Lower leg skin (tissue), 4 donors: ENCODE results near the gene PDGFRA. TPM values are rescaled to one million over a fixed set of nuclear protein-coding genes. Genes with fewer than 3 reads are reported as not detected.

ENCODE experiments used
- DNase-seq, 2 donors: peaks; one replicate each; pipeline ENCODE4 v3.0.0-alpha.2; 2019; ENCODE audit warnings: low spot score in 2 of 2
- H3K4me3 ChIP-seq: fragments of 200-600 bp; sonication (generic); 2 replicates; pipeline ENCODE4 v1.5.1; 2017; ENCODE audit warnings: mild to moderate bottlenecking, low read depth; ENCODE audit not compliant: poor library complexity, severe bottlenecking
- CTCF ChIP-seq, 3 donors: fragments of 450-650 bp; IDR thresholded peaks; one replicate each; pipeline ENCODE4 v1.5.1; 2016; ENCODE audit warnings: antibody characterized with exemption in 3 of 3, mild to moderate bottlenecking in 3 of 3, moderate library complexity in 2 of 3
- POLR2A ChIP-seq, 2 donors: fragments of 450-650 bp; IDR thresholded peaks; one replicate each; pipeline ENCODE4 v1.6.1; 2016 to 2017; ENCODE audit warnings: antibody characterized with exemption in 2 of 2, mild to moderate bottlenecking in 1 of 2, moderate library complexity in 1 of 2
- WGBS, 2 donors: methylation state at CpG; one replicate each; pipeline ENCODE4 v1.1.5; 2018; 5-methylcytosine and 5-hydroxymethylcytosine counted together
- intact Hi-C: fragments of 100-400 bp; cut with DNase I; formaldehyde crosslinking; loops from one replicate; pipeline ENCODE4 v1.15.0; 2023; ENCODE audit warnings: low total_unique reads
- total RNA-seq, 4 donors: library from RNA; depleted of rRNA; stranded (reverse); fragments of >200 nt; gene quantifications; one replicate each; pipeline ENCODE4 v1.1.0, GENCODE V29; 2016

The PDGFRA gene
- total RNA-seq, 4 donors from 2014 or later, result 14.9 to 44.4 (median 22.3) TPM

- 30 to 51% methylated on average over 6 of the region's 6 CpGs for WGBS, 2 donors
- no peak for DNase-seq
- H3K4me3 ChIP-seq, result no peak overlapping the region
- intact Hi-C loops, result loop anchor here (2.0 to 10.0 kb wide), 3 partner anchors 294 to 1030 kb away; no protein-coding TSS in a partner anchor
- TF ChIP-seq CTCF (IDR thresholded peaks at IDR 0.05), result no peak
- TF ChIP-seq POLR2A (IDR thresholded peaks at IDR 0.05), result no peak
Measured at GRCh38 chr4:54224996-54225597, 4.0 kb upstream of the PDGFRA start.

DNA sequence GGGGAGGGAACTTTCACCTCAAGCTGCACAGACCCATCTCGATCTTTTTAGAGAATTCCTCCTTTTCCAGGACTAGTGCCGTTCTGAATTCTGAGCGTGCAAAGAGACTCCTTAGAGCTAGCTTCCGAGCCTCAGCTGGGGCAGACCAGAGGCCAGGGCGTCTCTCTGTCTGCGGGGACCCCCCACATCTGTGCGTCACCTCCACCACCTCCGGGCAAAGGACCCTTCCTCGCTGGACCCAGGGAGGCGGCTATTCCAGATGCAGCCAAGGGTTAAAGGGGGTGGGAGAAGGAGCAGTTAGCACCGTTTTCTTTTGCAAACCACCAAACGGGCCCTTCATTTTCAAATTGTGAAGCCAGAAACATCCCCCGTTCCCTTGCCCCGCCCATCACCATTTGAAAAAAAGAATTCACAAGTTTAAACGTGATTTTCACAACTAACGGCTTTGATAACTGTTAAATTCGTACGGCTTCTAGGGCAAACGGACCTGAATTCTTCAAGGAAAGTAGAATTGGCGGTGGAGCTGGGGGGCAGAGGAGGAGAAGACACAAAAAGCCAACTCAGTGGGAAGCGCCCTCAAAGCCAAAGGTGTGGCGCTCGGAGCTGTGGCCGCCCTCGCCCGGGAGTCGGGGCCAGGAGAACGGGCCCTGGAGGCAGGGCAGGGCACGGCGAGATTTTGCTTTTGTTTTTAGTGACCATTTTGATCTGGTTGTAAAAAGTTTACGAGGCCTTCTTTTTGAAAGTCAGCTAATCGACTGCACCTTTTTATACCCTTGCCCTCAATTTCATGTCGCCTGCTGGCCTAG is 3.3 kb upstream of the PDGFRA start:
- TF ChIP-seq CTCF (IDR thresholded peaks at IDR 0.05) (no peak), POLR2A (IDR thresholded peaks at IDR 0.05) (no peak)
- 8% methylated on average over 33 of the region's 33 CpGs for WGBS, 2 donors
- DNase-seq, result peak in 1 of 2 donors; percentile 88
- H3K4me3 ChIP-seq, result no peak overlapping the region
- intact Hi-C loops, result loop anchor here (2.0 to 10.0 kb wide), 3 partner anchors 295 to 1031 kb away; no protein-coding TSS in a partner anchor

GRCh38 chr4:54226404-54227255 is 2.5 kb upstream of the PDGFRA start:
- no peak overlapping the region for H3K4me3 ChIP-seq
- TF ChIP-seq CTCF (IDR thresholded peaks at IDR 0.05) (no peak), POLR2A (IDR thresholded peaks at IDR 0.05) (no peak)
- 3 to 5% methylated on average over 41 to 47 of the region's 47 CpGs for WGBS, 2 donors
- intact Hi-C loops, result loop anchor here (10.0 kb wide), 2 partner anchors 322 to 1032 kb away; no protein-coding TSS in a partner anchor
- DNase-seq, result peak; percentile 62 to 93

- DNase-seq, result peak in 1 of 2 donors; percentile 87
Measured at GRCh38 chr4:54227256-54228055, 1.6 kb upstream of the PDGFRA start.

More at GRCh38 chr4:54227256-54228055, 1.6 kb upstream of the PDGFRA start:
- H3K4me3 ChIP-seq, result no peak overlapping the region
- intact Hi-C loops, result loop anchor here (10.0 kb wide), 2 partner anchors 323 to 1033 kb away; no protein-coding TSS in a partner anchor
- WGBS, 2 donors, result 1 to 5% methylated on average over 33 to 36 of the region's 36 CpGs
- no peak for TF ChIP-seq POLR2A (IDR thresholded peaks at IDR 0.05)
- TF ChIP-seq CTCF (IDR thresholded peaks at IDR 0.05), result no peak
